RKO (cell line): ENCODE measurements around the gene FAM13B.
"Not testable (repeated sequence)": the region's sequence is repeated elsewhere in the genome, so short reads cannot be mapped to it uniquely, and the experiment has no call there.

Experiments used
- DNase-seq: peaks from one replicate; pipeline ENCODE4 v3.0.0-alpha.2; 2016; ENCODE audit warnings: low spot score

FAM13B gene

GRCh38 chr5:138032572-138033385, at the start of gene FAM13B:
Gene FAM13B (minus strand): TSS chr5:138033079. CDS start chr5:138019111, 13,968 bp downstream.
- peak; percentile 84 for DNase-seq

GRCh38 chr5:138082033-138082432, 49.2 kb upstream of the FAM13B start:
- DNase-seq = no peak

GRCh38 chr5:138078006-138078643, 45.2 kb upstream of the FAM13B start:
- no peak for DNase-seq

- peak; percentile 77 for DNase-seq
Measured at GRCh38 chr5:138077064-138077696, 44.3 kb upstream of the FAM13B start.

- not testable (repeated sequence) for DNase-seq
Measured at GRCh38 chr5:138070026-138070425, 37.1 kb upstream of the FAM13B start.

- peak; percentile 81 for DNase-seq
Measured at GRCh38 chr5:138068742-138069600, 36.1 kb upstream of the FAM13B start.

- DNase-seq = no peak
Measured at GRCh38 chr5:138067945-138068344, 35.1 kb upstream of the FAM13B start.

- no peak for DNase-seq
Measured at GRCh38 chr5:138065102-138065501, 32.2 kb upstream of the FAM13B start.

GRCh38 chr5:138064526-138064925, 31.6 kb upstream of the FAM13B start:
- DNase-seq = no peak

- DNase-seq = no peak
Measured at GRCh38 chr5:138054847-138055558, 22.1 kb upstream of the FAM13B start.

GRCh38 chr5:138054206-138054605, 21.3 kb upstream of the FAM13B start:
- no peak for DNase-seq

- no peak for DNase-seq
Measured at GRCh38 chr5:138053554-138053953, 20.7 kb upstream of the FAM13B start.

GRCh38 chr5:138052718-138053117, 19.8 kb upstream of the FAM13B start:
- not testable (repeated sequence) for DNase-seq

- no peak for DNase-seq
Measured at GRCh38 chr5:138051441-138052296, 18.8 kb upstream of the FAM13B start.

- DNase-seq = not testable (repeated sequence)
Measured at GRCh38 chr5:138045283-138045682, 12.4 kb upstream of the FAM13B start.

GRCh38 chr5:138038826-138039225, 5.9 kb upstream of the FAM13B start:
- DNase-seq = no peak

- DNase-seq = no peak
Measured at GRCh38 chr5:138037907-138038633, 5.2 kb upstream of the FAM13B start.

GRCh38 chr5:138037271-138037670, 4.4 kb upstream of the FAM13B start:
- no peak for DNase-seq
